GM12873 (cell line): ENCODE data around the gene SMAD9.

Source experiments
- TF ChIP-seq, protein P1 (sequence below): IDR thresholded peaks from 2 replicates; pipeline ENCODE4 v1.5.1; 2012; ENCODE audit warnings: low read depth, mild to moderate bottlenecking, moderate library complexity, low read length, control low read depth; ENCODE audit not compliant: insufficient read depth; ENCODE audit errors: missing control alignments

The SMAD9 gene

DNA sequence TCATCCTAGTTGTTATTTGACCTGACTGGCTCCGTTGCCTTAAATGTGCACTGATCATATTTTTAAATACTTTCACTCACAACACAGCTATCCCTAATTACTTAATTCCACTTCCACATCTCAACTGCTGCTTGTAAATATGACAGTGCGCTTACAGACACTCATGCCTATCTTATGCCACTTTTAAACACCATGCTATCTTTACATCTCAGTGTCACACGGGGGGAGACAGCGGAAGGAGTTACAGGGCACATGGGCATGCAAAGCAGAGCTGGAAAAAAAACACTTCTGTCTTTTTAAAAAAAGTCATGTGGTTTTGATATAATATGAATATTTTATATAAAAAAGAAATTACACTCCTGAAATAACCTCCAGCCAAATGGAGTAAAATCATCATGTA, 44.1 kb downstream of the SMAD9 start:
- TF ChIP-seq, protein P1, sequence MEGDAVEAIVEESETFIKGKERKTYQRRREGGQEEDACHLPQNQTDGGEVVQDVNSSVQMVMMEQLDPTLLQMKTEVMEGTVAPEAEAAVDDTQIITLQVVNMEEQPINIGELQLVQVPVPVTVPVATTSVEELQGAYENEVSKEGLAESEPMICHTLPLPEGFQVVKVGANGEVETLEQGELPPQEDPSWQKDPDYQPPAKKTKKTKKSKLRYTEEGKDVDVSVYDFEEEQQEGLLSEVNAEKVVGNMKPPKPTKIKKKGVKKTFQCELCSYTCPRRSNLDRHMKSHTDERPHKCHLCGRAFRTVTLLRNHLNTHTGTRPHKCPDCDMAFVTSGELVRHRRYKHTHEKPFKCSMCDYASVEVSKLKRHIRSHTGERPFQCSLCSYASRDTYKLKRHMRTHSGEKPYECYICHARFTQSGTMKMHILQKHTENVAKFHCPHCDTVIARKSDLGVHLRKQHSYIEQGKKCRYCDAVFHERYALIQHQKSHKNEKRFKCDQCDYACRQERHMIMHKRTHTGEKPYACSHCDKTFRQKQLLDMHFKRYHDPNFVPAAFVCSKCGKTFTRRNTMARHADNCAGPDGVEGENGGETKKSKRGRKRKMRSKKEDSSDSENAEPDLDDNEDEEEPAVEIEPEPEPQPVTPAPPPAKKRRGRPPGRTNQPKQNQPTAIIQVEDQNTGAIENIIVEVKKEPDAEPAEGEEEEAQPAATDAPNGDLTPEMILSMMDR: no peak

DNA sequence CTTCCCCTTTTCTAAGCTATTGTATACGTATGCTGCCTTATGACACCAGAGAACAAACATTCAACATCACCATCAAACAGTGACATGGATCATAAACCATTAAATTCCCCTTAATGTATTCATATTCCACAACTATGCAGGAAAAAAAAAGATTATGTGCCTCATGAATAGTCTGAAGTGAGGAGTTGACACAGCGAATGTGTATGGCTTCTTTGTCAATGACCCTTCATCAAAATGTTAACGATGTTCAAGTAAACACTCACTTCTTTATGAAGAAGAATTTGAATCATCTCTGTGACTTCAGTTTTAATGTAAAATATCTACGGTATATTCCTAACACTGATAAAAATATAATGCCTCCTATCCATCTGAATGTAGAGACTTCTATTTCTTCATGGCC, 44.6 kb downstream of the SMAD9 start:
- TF ChIP-seq, protein P1: no peak

DNA sequence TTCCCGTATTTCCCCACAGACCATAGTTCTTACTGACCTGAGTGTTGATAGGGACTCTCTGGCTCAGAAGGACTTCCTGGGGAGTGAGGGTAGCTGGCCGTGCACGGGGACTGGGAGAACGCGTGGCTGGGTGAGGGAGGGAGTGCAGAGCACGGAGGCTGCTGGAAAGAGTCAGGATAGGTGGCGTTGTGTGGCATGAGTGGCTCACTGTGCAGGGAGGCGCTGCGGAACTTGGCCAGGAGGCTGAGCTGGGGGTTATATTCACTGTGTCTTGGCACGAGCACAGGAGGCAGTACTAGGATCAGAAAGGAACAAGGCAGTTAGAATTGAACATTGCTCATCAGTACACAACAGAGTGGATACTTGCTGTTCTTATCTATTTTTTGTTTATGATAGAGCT, 47.4 kb downstream of the SMAD9 start:
- TF ChIP-seq, protein P1: no peak

DNA sequence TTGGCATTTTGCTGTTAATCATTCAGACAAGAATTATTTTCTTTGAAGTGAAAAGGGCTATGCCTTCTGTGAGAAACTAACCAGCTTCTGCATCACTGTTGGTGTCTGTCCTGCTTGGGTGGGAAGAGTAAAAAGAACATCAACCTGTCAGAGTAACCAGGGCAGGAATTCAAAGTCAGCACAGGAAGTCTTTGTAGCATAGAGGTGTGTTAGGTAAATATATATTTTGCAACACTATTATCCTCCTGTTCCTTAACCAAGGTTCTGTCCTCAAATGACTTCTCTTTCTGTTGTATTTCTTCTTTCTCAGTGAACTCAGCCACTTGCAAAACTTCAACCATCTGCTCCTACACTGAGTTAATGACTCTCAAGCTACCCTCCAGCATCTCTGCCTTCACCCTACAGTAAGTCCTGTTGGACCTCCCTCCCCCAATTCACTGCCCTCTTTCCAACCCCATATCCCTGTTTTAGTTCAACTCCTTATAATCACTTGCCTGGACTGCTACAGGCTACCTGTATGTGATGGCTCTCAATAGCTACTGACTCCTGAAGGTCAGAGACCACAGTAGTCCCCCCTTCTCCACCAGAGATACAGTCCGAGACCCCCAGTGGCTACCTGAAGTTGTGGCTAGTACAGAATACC, 49.9 kb downstream of the SMAD9 start:
- TF ChIP-seq, protein P1: no peak

DNA sequence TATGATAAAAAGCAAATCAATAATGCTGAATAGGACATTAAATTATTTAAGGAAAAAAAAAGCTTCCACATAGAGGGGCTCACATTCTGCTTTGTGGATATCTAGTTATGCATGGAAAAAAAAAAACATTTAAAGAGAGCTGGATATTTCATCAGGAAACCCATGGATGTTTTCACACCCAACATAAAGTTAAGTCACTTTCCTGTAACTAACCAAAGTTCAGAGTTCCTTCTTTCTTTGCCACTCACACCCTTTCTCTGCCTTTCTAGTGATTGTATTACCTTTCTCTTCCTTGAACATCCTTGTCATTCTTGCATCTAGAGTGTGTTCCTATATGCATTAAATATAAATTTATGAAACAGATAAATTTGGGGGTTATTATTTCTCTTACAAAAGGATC, 53.8 kb downstream of the SMAD9 start:
- TF ChIP-seq, protein P1: no peak

DNA sequence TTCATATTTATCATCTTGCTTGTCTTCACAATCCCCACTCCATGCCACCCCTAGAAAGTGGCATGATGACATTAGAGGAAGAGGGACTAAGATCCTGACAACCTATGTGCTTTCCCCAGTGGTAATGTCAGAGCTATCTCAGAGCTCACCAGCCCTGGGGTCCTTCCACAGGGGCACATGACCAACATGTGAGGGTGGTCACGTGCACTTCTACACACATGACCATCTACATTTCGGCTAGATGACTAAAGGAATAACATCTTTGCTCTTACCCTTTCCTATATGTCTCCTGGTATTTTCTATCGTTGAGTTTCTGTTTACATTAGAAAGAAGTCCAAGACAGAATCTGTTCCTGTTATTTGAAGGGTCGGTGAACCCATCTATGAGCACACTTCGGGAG, 54.8 kb downstream of the SMAD9 start:
- TF ChIP-seq, protein P1: no peak

DNA sequence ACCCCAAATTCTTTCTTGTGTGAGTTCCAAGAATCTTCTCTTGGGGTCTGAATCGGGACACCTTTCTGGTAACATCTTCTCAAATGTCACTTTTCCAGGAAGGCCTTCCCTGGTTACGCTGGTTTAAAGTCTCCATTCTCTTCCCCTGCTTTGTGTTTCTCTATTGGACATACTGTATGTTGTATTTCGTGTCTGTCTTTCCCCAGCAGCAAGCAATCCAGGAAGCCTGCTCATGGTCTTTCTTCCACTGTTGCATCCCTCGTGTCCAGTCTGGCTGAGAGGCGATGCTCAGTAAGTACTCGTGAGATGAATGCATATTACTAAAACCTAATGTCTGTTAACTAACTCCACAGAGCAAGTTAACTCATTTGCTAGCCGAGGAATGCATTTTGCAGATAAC, 57.3 kb downstream of the SMAD9 start:
- TF ChIP-seq, protein P1: no peak
